OCI-LY1 (cell line): ENCODE results near the gene HOXB4.

Experiments used
- EZH2 ChIP-seq: fragments of 200-600 bp; sonication (generic), shearing (Covaris generic); IDR thresholded peaks from 2 replicates; pipeline ENCODE4 v1.8.0; 2017; ENCODE audit warnings: borderline replicate concordance, mixed run types, mild to moderate bottlenecking, antibody characterized with exemption, low read length, moderate library complexity, mixed read lengths
- TF ChIP-seq, protein P1 (sequence below): fragments of 200-600 bp; sonication (generic), shearing (Covaris generic); IDR thresholded peaks from 2 replicates; pipeline ENCODE4 v1.5.1; 2017; ENCODE audit warnings: mild to moderate bottlenecking, antibody characterized with exemption, low read length, moderate library complexity, mixed read lengths

DNA sequence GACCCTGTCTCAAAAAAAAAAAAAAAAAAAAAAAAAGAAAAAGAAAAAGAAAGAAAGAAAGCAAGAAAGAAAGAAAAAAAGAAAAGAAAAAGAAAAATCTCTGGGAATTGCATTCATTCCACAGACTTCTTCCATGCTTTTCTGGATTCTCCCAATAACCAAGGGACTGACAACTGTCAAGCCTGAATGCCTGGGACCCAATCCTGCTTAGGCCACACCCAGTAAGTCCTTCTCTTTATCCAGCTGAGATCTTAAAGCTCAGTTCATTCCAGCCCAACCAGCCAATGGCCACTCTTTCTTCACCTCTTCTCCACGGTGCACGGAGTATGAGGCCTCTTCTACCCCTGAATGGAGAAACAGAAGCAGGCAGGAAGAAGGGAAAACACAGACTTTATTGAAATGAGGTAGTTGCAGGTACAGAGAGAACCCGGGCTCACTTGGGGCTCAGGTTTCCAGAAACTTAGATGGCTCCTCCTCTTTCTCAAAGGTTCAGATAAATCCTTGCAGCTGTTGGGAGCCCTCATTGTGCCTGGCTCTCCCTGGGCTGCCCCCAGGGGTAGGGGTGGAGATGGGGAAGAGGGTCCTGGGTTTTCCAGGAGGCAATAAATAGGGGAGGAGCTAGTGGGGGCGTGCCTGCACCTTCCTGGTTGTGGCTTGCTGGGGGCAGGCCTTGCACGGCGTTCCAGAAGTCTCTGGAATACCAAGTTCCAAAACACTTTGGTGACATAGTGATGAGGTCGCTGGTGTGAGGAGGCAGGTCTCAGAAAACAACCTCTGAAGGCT is 49.8 kb downstream of the HOXB4 start:
- TF ChIP-seq, protein P1, sequence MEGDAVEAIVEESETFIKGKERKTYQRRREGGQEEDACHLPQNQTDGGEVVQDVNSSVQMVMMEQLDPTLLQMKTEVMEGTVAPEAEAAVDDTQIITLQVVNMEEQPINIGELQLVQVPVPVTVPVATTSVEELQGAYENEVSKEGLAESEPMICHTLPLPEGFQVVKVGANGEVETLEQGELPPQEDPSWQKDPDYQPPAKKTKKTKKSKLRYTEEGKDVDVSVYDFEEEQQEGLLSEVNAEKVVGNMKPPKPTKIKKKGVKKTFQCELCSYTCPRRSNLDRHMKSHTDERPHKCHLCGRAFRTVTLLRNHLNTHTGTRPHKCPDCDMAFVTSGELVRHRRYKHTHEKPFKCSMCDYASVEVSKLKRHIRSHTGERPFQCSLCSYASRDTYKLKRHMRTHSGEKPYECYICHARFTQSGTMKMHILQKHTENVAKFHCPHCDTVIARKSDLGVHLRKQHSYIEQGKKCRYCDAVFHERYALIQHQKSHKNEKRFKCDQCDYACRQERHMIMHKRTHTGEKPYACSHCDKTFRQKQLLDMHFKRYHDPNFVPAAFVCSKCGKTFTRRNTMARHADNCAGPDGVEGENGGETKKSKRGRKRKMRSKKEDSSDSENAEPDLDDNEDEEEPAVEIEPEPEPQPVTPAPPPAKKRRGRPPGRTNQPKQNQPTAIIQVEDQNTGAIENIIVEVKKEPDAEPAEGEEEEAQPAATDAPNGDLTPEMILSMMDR = no peak
- TF ChIP-seq EZH2 = no peak
